GM19468 (cell line): ENCODE data around the gene SAP30L.
A peak's percentile ranks its signal among the peaks of the same experiment; 100 is the strongest.

Source experiments
- ATAC-seq: cut with Tn5 transposase; IDR thresholded peaks from one replicate; pipeline ENCODE4 v1.9.1; 2021; ENCODE audit warnings: mild to moderate bottlenecking, moderate library complexity, moderate number of reproducible peaks; ENCODE audit not compliant: unreplicated experiment; ENCODE audit errors: extremely low read depth

Gene SAP30L

DNA sequence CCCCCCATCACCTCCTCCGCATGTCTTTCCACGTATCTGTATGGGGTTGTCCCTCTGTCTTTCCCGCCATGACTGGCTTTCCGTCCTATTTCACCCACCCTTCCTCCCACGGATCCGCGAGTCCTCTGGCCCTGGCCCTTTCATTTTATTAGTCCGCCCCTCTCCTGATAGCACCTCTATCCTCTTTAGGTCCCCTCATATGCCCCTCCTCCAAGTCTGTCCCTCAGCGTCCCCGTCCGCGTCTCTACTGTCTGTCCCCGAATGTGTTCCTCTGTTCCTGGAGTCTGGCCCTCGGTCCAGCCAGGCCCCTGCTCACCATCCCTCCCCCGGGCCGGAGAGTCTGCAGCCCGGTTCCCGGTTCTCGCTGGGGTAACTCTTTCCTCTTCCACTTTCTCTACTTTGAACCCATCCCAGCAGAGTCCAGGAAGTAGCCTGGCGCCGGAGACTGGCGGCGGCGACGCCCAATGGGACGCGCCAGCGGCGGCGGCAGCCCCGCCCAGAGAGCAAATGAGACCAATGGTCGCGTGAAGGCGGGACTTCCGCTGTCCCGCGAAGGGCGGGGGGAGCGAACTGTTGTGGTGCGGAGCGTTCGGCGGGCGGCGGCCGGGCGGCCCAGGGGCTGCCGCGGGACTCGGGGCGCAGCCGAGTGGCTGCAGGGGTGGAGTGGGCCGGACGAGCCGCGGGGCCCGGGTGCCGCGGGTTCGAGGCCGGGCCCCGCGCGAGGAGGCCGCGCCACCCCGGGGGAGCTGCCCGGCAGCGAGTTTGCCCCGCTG is at the start of gene SAP30L:
Gene SAP30L (plus strand): TSS at position 576 of the 773 bp plus-strand sequence. CDS start 608 bp downstream, outside the sequence.
- ATAC-seq, result peak; percentile 95

DNA sequence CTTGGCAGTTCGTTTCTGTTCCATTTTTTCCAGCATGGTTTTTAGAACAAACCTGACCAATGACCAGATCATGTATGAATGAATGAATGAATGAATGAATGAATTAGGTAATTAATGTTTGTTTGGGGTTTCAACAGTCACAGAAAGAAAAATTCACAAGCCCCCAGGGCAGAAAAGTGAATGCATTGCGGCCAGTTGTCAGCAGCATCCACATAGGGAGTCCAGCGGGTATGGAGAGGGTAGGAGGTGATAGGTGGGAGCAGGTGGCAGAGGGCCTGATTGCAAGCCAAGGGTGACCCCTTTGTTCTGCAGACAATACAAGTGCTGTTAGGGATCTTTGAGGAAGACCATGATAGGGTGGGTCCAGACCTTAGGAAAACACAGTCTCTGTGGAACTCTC is 49.7 kb upstream of the SAP30L start:
- no peak for ATAC-seq

GRCh38 chr5:154397652-154398406 is 48.0 kb upstream of the SAP30L start:
- no peak for ATAC-seq

GRCh38 chr5:154400678-154401077 is 45.1 kb upstream of the SAP30L start:
- ATAC-seq, result no peak

GRCh38 chr5:154401355-154401754 is 44.4 kb upstream of the SAP30L start:
- no peak for ATAC-seq

GRCh38 chr5:154401931-154402330 is 43.9 kb upstream of the SAP30L start:
- ATAC-seq, result no peak

DNA sequence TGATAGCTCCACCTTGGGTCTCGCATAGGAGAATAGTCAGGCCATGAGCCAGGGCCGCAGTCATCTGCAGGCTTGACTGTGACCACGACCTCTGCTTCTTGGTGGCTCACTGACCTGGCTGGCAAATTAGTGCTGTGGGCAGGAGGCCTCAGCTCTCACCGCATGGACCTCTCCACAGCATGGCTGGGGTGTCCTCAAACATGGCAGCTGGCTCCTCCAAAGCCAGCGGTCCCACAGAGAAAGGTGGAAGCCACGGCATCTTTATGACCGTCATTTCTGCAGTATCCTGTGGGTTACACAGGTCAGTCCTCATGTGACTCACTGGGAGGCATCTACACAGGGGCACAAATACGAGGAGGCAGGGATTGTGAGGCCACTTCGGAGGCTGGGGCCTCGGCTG is 43.2 kb upstream of the SAP30L start:
- ATAC-seq, result no peak

- no peak for ATAC-seq
Measured at GRCh38 chr5:154403234-154403633, 42.6 kb upstream of the SAP30L start.

DNA sequence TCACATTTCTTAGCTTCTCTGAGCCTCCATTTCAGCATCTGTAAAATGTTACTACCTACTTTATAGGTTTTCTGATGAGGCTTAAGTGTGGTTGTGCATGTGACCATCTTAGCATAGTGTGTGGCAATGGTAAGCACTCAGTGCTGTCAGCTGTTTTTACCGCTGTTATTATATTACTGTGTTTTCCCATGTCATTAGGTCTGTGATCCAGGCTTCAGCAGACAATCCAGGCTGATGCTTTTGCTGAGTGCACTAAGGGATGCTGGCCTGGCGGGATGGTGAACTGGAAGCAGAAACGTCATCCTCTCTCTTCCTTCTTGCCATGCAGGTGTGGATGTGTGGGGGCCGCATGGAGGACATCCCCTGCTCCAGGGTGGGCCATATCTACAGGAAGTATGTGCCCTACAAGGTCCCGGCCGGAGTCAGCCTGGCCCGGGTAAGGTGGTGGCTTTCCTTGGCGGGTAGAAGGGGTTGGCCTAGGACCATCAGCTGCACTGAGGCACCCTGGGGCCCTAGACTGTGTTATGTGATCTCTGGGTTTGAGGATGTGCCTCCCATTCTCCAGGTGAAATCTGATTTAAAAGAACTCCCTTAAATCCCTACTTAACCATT is 41.9 kb upstream of the SAP30L start:
- no peak for ATAC-seq

- ATAC-seq, result peak; percentile 93
Measured at GRCh38 chr5:154405078-154405792, 40.6 kb upstream of the SAP30L start.

DNA sequence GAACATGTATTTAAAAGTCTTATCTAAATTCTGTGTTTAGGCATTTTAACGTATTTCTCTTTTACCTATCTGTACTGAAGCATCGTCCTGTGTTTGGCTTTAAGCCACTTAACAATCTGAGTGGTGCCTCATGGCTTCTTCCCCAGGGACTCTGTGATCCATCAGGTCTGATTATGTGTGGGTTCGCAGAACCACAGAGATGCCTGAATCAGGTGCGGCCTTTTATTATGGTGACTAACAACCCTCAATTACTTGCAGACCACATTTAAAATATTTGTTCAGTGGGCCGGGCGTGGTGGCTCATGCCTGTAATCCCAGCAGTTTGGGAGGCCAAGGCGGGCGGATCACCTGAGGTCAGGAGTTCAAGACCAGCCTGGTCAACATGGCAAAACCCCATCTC is 39.6 kb upstream of the SAP30L start:
- ATAC-seq, result no peak

- no peak for ATAC-seq
Measured at GRCh38 chr5:154406826-154407225, 39.0 kb upstream of the SAP30L start.

- no peak for ATAC-seq
Measured at GRCh38 chr5:154408811-154409210, 37.0 kb upstream of the SAP30L start.

DNA sequence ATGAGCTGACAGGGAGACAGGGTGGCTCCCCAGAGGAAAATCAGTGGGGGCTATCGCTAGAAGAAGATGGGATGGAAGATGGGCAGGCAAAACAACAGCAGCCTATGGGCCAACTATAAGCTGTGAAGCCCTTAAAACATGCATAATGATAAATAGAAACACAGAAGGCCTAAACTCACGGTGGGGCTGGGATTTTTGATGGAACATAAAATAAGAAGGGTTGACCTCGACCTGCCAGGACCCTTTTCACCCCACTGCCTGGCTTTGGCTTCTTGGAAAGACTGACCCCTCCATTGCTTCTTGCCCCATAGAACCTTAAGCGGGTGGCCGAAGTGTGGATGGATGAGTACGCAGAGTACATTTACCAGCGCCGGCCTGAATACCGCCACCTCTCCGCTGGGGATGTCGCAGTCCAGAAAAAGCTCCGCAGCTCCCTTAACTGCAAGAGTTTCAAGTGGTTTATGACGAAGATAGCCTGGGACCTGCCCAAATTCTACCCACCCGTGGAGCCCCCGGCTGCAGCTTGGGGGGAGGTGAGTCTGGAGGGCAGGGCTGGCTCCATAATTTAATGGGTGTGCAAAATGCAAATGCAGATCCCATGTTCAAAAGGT is 36.5 kb upstream of the SAP30L start:
- ATAC-seq, result no peak

- ATAC-seq, result no peak
Measured at GRCh38 chr5:154410008-154410407, 35.8 kb upstream of the SAP30L start.

DNA sequence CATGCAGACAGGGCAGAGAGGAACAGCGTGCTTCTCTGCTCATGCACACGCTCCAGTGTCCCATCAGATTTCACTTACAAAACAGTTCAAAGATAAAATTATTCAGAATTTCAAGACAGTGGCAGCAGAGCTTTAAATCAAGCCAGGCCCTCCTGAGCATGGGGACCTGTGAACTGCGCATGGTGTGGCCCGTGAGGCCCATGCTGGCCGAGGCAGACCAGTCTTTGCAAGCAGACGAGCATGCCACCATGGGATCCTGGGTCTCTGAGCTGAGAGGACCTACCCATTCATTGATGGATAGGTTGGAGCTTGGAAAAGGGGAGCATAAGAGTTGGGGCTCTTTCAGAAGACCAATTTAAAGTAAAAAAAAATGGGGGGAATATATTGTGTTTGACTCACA is 35.0 kb upstream of the SAP30L start:
- ATAC-seq, result no peak

DNA sequence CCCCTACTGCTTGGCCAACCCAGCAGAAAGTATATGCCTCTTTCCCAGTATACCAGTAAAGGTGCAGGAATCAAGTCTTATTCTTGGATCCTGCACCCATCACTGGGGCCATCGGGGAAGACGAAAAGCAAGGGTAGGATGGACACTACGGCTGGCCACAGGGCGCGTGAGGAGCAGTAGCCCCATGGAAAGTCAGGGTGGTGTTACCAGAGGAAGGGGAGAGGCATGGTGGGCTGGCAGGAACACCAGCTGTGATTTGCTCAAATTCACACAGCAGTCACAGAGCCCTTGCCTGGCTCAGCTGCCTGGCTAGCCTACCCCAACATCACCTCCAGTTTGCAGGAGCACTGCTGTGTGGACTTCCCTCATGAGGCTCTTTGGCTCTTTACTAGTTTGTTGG is 34.5 kb upstream of the SAP30L start:
- ATAC-seq, result no peak

GRCh38 chr5:154412316-154412715 is 33.5 kb upstream of the SAP30L start:
- ATAC-seq, result no peak

DNA sequence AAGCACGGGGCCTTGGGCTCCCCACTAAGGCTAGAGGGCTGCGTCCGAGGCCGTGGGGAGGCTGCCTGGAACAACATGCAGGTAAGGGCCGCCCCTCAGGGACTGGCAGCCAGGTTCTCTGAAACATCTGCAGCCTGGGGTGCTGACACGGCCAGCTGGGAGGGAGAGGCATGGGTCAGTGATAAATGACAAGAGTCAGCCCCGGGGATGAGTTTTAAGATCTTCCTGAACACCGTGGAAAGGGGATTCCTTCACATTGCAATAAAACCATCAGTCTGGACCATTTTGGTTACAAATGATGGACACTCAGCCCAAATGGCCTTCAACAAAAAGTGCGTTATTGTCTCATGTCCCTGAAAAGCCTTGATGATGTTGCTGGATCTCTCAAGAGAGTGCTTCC is 32.9 kb upstream of the SAP30L start:
- ATAC-seq, result no peak

- no peak for ATAC-seq
Measured at GRCh38 chr5:154415114-154415513, 30.7 kb upstream of the SAP30L start.
